RCC 7860 (cell line): ENCODE results near the gene HAPLN3.
"Not testable (repeated sequence)": the region's sequence is repeated elsewhere in the genome, so short reads cannot be mapped to it uniquely, and the experiment has no call there.

ENCODE experiments used
- DNase-seq: peaks from one replicate; pipeline ENCODE4 v3.0.0-alpha.2; 2015; ENCODE audit warnings: low spot score
- FAIRE-seq: peaks from 2 replicates; lab custom pipeline; 2012; peaks lifted over from hg19 to GRCh38; lab: Jason Lieb, UNC

Gene HAPLN3, protein sequence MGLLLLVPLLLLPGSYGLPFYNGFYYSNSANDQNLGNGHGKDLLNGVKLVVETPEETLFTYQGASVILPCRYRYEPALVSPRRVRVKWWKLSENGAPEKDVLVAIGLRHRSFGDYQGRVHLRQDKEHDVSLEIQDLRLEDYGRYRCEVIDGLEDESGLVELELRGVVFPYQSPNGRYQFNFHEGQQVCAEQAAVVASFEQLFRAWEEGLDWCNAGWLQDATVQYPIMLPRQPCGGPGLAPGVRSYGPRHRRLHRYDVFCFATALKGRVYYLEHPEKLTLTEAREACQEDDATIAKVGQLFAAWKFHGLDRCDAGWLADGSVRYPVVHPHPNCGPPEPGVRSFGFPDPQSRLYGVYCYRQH

DNA sequence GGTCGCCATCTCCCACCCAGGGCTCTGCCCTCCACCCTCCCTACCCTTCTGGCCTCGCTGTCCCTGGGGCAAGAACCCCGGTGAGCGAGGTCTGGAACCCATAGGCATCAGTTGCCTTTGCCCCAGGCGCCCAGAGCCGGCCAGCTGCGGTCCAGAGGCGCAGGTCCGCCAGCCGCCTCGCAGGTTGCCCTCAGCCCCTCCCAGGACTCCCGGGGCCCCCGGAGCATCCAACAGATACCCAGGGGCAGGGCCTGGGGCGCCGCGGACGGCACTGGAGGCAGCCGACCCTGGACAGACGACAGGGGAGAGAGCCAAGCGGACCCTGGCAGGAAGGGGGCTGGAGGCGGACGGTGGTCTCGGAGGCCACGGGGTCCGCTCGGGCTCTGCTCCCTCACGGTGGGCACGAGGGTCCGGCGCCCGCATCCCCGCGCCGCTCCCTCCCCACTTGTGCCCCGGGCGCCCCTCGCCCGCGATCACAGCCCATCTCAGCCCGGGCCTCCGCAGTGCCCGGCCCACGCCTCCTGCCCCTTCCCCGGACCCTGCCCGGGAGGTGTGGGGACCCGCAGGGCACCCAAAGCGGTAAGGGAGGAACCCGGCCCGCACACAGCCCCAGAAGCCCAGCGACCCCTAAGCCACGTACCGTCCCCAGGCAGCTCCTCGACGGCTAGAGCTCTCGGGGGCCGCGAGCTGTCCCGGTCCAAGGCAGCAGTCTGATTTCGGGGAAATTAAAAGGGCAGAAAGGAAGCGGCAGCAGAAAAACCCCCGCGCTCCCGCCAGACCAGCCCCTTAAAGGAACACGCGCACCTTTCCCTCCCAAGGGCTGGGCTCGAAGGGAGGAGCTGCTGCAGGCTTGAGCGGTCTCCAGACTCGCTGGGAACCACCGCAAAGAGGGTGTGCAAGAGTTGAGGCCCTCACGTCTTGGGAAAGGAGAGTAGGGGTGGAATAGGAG lies at the start of gene HAPLN3:
Gene HAPLN3, minus strand, starts transcription at position 726 of the 949 bp plus-strand sequence. CDS start 8,246 bp downstream, outside the sequence.
- FAIRE-seq = no peak

GRCh38 chr15:88940110-88940675 lies 44.8 kb upstream of the HAPLN3 start:
- DNase-seq (no peak), FAIRE-seq (no peak)

More for the DNA sequence above, at the start of gene HAPLN3:
- no peak for DNase-seq

- FAIRE-seq = no peak
Measured at GRCh38 chr15:88939486-88939806, 44.1 kb upstream of the HAPLN3 start.

DNA sequence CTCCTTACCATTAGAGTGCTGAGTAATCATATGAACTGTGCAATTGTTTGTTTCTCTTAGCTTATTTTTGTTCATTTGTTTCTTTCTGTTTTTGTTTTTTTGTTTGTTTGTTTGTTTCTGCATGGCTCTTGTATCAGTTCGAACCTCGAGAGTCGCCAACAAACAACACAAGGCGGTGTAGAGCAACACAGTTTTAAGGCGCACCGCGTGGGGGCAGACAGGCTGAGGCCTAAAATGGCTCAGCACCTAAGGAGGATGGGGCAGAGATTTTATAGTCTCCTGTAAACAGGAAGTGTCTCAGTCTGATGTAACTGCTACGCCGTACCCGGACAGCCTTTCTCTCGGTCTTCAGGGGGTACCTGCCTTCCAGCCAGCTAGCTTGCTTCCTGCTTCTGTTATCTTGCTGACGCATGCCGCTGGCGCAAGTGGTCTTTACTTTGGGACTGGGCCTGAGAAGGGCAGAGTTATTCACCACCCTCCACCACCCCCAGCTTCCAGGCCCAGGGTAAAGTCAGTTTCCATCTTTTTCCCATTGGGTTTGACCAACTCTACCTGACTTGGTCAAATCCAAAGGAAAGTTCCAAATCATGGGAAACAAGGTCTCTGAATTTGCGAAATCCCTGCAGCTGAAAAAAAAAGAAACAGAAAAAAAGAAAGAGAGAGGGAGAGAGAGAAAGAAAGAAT lies 43.6 kb upstream of the HAPLN3 start:
- FAIRE-seq = no peak
- DNase-seq = no peak

More at GRCh38 chr15:88939486-88939806, 44.1 kb upstream of the HAPLN3 start:
- no peak for DNase-seq

GRCh38 chr15:88934449-88934848 lies 39.1 kb upstream of the HAPLN3 start:
- not testable (repeated sequence) for FAIRE-seq, DNase-seq

GRCh38 chr15:88932875-88933330 lies 37.6 kb upstream of the HAPLN3 start:
- FAIRE-seq (no peak), DNase-seq (no peak)

DNA sequence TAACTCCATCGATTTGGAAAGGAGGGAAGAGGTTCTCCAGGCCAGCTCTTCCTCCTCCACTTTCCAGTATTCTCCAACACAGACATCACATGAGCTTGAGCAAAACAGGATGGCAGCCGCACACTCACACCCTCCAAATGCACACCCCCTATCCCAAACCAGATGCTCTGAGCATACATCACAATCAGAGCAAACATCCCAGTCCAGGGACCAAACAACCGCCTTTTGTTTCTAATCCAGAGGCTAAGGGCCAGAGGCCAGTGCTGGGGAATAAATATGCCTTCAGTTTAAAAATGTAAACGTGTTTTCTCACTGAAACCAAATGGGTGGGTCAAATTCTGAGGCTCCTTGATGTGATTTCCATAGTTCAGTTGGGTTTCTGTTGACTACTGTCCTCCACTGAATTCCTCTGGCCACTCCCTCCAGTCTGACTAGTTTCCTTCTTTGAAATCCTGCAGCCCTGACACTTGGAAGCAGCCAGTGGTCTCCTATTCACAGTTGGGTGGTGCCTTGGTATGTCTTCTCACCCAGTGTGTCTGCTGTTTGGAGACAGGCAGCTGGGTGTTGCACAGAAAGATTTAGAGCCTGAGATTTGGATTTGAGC lies 37.0 kb upstream of the HAPLN3 start:
- DNase-seq (no peak), FAIRE-seq (no peak)

- no peak for FAIRE-seq
- no peak for DNase-seq
Measured at GRCh38 chr15:88930579-88930978, 35.2 kb upstream of the HAPLN3 start.

DNA sequence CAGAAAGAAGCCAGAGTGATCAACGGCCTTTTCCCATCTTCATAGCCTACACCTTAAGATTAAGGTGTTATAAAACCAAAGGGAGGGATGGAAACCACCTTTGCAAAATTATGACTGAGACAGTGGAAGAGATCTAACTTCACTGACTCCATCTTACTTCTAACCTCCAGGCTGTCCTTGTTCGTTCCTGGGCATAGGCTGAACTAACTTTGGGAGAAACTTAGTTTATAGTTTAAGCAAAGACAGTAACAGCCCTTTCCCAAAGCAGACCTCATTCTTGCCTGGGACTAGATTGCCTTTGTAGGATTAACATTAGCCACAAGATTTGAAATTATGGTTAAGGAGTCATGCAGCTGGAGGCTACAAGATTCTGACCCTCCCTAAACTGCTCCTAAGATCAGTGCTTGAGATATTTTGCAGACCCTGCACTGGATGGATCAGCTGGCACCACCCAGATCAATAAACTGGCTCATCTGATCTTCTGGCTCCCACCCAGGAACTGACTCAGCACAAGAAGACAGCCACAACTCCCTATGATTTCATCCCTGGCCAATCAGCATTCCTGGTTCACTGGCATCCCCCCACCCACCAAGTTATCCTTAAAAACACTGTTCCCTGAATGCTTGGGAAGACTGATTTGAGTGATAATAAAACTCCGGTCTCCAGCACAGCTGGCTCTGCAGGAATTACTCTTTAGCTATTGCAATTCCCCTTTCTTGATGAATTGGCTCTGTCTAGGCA lies 34.2 kb upstream of the HAPLN3 start:
- FAIRE-seq, DNase-seq: not testable (repeated sequence)

DNA sequence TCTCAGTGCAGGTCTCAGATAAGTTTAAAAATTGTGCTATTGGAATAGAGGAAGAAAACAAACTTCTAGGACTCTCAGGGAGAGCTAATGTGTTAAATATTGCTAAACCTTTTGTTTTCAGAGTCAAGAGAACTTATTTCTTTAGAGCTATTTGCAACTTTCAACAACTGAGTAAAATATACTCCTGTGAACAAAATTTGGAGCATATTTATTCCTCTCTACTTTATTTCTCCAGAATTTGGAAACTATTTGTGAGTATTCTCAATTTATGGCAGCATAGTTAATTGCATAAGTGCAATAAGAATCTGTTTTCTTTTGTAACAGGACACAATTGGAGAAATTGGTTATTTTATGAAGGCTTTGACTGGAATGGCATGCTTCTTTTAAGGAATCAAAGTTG lies 32.8 kb upstream of the HAPLN3 start:
- FAIRE-seq, DNase-seq: not testable (repeated sequence)

GRCh38 chr15:88925648-88926047 lies 30.3 kb upstream of the HAPLN3 start:
- DNase-seq, FAIRE-seq: not testable (repeated sequence)

DNA sequence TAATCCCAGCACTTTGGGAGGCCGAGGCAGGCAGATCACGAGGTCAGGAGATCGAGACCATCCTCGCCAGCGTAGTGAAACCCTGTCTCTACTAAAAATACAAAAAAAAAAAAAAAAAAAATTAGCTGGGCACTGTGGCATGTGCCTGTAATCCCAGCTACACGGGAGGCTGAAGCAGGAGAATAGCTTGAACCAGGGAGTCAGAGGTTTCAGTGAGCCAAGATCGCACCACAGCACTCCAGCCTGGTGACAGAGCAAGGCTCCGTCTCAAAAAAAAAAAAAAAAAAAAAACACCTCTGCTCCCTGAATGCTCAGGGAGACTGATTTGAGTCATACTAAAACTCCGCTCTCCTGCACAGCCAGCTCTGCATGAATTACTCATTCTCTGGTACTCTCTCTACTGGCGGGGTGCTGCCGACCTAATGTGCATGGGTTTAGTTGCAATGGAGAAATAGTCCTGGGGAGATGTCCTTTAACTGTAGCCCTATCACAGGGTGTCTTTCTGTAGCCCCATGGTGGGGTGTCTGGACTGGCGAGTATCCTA lies 25.6 kb upstream of the HAPLN3 start:
- peak; percentile 88 for FAIRE-seq

DNA sequence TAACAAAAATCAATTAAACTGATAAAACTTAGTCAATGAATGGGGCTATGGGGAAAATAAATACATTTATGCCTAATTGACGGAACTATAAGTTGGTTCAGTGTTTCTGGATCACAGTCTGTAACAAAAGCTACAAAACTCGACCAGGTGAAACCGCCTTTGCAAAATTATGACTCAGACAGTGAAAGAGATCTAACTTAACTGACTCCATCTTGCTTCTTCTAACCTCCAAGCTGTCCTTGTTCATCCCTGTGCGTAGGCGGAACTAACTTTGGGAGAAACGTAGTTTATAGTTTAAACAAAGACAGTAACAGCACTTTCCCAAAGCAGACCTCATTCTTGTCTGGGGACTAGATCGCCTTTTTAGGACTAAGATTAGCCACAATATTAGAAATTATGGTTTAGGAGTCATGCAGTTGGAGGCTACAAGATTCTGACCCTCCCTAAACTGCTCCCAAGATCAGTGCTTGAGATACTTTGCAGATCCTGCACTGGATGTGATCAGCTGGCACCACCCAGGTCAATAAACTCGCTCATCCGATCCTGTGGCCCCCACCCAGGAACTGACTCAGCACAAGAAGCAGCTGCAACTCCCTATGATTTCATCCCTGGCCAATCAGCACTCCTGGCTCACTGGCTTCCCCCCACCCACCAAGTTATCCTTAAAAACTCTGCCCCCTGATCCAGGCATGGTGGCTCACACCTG lies 25.0 kb upstream of the HAPLN3 start:
- peak; percentile 79 for DNase-seq
- peak; percentile 73 for FAIRE-seq

More for the DNA sequence above, 25.6 kb upstream of the HAPLN3 start:
- DNase-seq = peak; percentile 83

- DNase-seq (peak; percentile 98), FAIRE-seq (peak; percentile 95)
Measured at GRCh38 chr15:88918738-88919137, 23.4 kb upstream of the HAPLN3 start.

DNA sequence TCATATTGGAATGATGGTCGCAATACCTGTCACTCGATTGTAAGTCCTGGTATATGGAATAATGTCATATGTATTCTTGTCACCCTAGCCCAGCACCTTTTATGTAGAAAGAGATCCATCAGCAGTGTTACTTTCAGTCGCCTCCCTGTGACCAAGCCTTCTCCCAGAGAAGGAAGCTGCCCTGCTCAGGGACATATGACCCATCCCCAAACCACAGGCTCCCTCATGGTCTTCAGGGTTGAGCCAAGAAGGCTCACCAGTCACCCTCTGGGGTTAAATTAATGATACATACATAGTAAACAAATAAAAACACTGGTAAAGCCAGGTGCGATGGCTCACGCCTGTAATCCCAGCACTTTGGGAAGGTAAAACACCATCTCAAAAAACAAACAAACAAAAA lies 22.4 kb upstream of the HAPLN3 start:
- DNase-seq (no peak), FAIRE-seq (no peak)

GRCh38 chr15:88915354-88915753 lies 20.0 kb upstream of the HAPLN3 start:
- FAIRE-seq (no peak), DNase-seq (no peak)

DNA sequence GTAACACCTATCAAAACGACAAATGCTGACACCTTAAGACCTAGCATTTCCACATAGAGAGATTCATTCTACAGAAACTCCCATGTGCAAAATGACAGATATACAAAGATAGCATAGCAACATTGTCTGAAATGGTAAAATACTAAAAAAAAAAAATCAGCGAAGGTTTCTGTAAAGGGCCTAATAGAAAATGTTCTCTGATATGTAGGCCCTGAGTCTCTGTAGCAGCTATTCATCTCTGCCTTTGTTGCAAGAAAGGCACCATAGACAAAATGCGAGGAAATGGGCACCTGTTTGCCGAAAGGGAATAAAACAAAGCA lies 18.5 kb upstream of the HAPLN3 start:
- FAIRE-seq (no peak), DNase-seq (no peak)

DNA sequence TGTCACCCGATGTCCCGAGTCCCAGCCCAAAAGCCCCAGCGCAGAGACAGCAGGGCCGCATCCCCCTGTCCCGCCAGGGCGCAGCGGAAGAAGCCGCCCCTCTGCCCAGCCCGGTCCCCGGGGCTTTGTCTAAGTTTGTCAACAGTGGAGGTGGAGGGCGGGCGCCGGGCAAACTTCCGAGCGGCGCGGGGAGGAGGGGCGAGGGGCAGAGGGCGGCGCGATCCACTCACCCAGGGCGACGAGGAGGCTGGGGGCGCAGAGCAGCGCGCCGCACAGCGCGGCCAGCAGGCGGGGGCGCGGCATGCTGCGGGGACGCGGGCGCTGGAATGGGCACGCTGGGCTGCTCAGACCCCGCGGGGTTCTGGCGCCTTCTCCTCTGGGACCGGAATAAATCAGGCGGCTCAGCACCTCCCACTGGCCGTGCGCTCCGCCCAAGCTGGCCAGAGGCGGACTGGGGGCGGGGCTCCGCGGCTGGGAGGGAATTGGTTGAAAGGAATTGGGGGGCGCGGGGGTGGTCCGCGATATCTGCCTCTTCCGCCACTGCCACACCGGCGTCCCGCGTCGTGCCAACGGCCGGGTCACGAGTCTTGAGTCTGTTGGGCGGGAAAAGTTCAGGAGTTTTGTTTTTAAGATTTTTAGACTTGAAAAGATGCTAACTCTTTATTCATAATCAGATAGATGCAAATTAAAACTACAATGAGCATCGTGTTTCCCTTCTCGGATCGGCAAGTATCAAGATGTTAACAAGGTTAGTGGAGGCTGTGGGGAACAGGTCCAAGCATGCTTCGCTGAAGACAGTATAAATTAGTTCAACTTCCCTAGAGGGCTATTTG lies 17.9 kb upstream of the HAPLN3 start, which contains the start of gene MFGE8:
Gene MFGE8, minus strand, starts transcription at position 363 of the 833 bp plus-strand sequence. Its CDS starts 60 bp downstream, at position 303.
- DNase-seq = peak; percentile 26
- FAIRE-seq = no peak
